ENCODE data around the gene MAN2A1. TPM values are rescaled to one million over a fixed set of nuclear protein-coding genes. Genes with fewer than 3 reads are reported as not detected.
A peak's percentile ranks its signal among the peaks of the same experiment; 100 is the strongest.

The MAN2A1 gene
- total RNA-seq, 1 experiment from 2014 or later = 78.0 TPM

GRCh38 chr5:109688970-109689739 lies 572 bp upstream of the MAN2A1 start:
- H3K9me3 ChIP-seq (ENCODE audit: control insufficient read depth, low read depth, low read length) = no peaks in the 10 kb centered on the region
- H4K8ac ChIP-seq (replicated peaks; ENCODE audit: insufficient read length, low read depth, low read length) = no peak overlapping the region
- H3K27ac ChIP-seq (ENCODE audit: insufficient read length, low read depth, low read length) = no peak overlapping the region
- no peak overlapping the region for H2AK5ac ChIP-seq (ENCODE audit: insufficient read length, low read length)
- TF ChIP-seq, protein P1, sequence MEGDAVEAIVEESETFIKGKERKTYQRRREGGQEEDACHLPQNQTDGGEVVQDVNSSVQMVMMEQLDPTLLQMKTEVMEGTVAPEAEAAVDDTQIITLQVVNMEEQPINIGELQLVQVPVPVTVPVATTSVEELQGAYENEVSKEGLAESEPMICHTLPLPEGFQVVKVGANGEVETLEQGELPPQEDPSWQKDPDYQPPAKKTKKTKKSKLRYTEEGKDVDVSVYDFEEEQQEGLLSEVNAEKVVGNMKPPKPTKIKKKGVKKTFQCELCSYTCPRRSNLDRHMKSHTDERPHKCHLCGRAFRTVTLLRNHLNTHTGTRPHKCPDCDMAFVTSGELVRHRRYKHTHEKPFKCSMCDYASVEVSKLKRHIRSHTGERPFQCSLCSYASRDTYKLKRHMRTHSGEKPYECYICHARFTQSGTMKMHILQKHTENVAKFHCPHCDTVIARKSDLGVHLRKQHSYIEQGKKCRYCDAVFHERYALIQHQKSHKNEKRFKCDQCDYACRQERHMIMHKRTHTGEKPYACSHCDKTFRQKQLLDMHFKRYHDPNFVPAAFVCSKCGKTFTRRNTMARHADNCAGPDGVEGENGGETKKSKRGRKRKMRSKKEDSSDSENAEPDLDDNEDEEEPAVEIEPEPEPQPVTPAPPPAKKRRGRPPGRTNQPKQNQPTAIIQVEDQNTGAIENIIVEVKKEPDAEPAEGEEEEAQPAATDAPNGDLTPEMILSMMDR (conservative IDR thresholded peaks at IDR 0.05) = peak; percentile 23; the same call in 2 of the 3 replicates
- no peak overlapping the region for H2BK120ac ChIP-seq (ENCODE audit: low read depth, low read length, poor library complexity, severe bottlenecking)
- H2BK12ac ChIP-seq (ENCODE audit: insufficient read length, low read depth, low read length) = no peak overlapping the region
- H3K4me2 ChIP-seq (ENCODE audit: insufficient read depth, insufficient read length, low read length) = peak overlapping the region; percentile 96
- H3K56ac ChIP-seq (ENCODE audit: insufficient read length, low read depth, low read length) = no peak overlapping the region
- no peak overlapping the region for H3K4ac ChIP-seq (ENCODE audit: low read depth, low read length)
- H3K4me1 Mint-ChIP-seq = peaks cover 28 to 34% of the 10 kb centered on the region in 2 experiments
- no peak overlapping the region for H3K23ac ChIP-seq (ENCODE audit: insufficient read length, low read depth, low read length)
- WGBS (ENCODE audit: extremely low coverage, insufficient read length, low lambda C conversion rate) = no CpG with 5 or more reads among the region's 68 CpGs
- peak overlapping the region; percentile 67; the same call in 1 of the 2 replicates for H3K14ac ChIP-seq (ENCODE audit: insufficient read depth, low read length)
- no peak overlapping the region for H2BK15ac ChIP-seq (ENCODE audit: low read depth, low read length)
- no peak overlapping the region for H2AFZ ChIP-seq (ENCODE audit: low read length)
- peaks cover 3% of the 10 kb centered on the region; the same call in 1 of the 2 replicates for H3K4me1 ChIP-seq (ENCODE audit: insufficient read depth, low read length)
- peaks cover 11 to 15% (median 12%) of the 10 kb centered on the region in 3 experiments; a peak in 5 of 7 replicates for H3K36me3 Mint-ChIP-seq (ENCODE audit: insufficient read depth in 1 of 3, low read depth in 3 of 3)
- peak overlapping the region; percentile 53 for H3K9ac ChIP-seq (ENCODE audit: extremely low read depth, insufficient read length, low read length)
- H3K79me1 ChIP-seq (ENCODE audit: insufficient read depth, low read depth, low read length, poor library complexity, severe bottlenecking) = no peaks in the 10 kb centered on the region
- peaks cover 8% of the 10 kb centered on the region for H3K23me2 ChIP-seq (ENCODE audit: insufficient read length, low read depth, low read length, poor library complexity, severe bottlenecking)
- peak overlapping the region; percentile 94 to 97 for H3K4me3 Mint-ChIP-seq
- no peaks in the 10 kb centered on the region for H4K20me1 ChIP-seq (ENCODE audit: control insufficient read depth, insufficient read depth, insufficient read length)
- H2BK20ac ChIP-seq (ENCODE audit: low read depth, low read length, poor library complexity, severe bottlenecking) = no peak overlapping the region
- H3K79me2 ChIP-seq (ENCODE audit: insufficient read depth, low read length) = peaks cover 20% of the 10 kb centered on the region; the same call in 1 of the 2 replicates
- H3K27me3 ChIP-seq (ENCODE audit: insufficient read depth, low read length) = no peaks in the 10 kb centered on the region
- H2BK5ac ChIP-seq (ENCODE audit: insufficient read length, low read length) = no peak overlapping the region
- H4K5ac ChIP-seq (ENCODE audit: insufficient read length, low read depth, low read length) = no peak overlapping the region
- H3K18ac ChIP-seq (ENCODE audit: insufficient read length, low read depth, low read length) = peak overlapping the region; percentile 82
- no peak overlapping the region for H4K91ac ChIP-seq (ENCODE audit: insufficient read length, low read depth, low read length)
- H3T11ph ChIP-seq (ENCODE audit: low read length) = no peak overlapping the region
- peak overlapping the region; percentile 99 for H3K27ac Mint-ChIP-seq
- H3K27me3 Mint-ChIP-seq (ENCODE audit: low read depth) = no peaks in the 10 kb centered on the region; the same call in 1 of the 2 replicates
- H3K9me3 Mint-ChIP-seq = peaks cover 3 to 8% of the 10 kb centered on the region in 2 experiments; a peak in 3 of 5 replicates
- DNase-seq = peak; percentile 92

Data from H9 (cell line).